OCI-LY3 (cell line): ENCODE results near the gene SLC38A7.

ENCODE experiments used
- CTCF ChIP-seq: fragments of 200-600, 300-600 bp; sonication (generic); IDR thresholded peaks from 2 replicates; pipeline ENCODE4 v1.5.1; 2014; ENCODE audit warnings: antibody characterized with exemption, low read length, low read depth
- EZH2phosphoT487 ChIP-seq: fragments of 200-600 bp; shearing (Covaris generic); IDR thresholded peaks from 2 replicates; pipeline ENCODE4 v1.6.1; 2018; ENCODE audit warnings: antibody characterized with exemption, mixed run types, low read depth

GRCh38 chr16:58661199-58661830, 23.3 kb downstream of the SLC38A7 start:
- TF ChIP-seq CTCF (peak; percentile 76), EZH2phosphoT487 (no peak)
